AG09309 (cell line): ENCODE measurements around the gene SIL1.
"Not testable (repeated sequence)": the region's sequence is repeated elsewhere in the genome, so short reads cannot be mapped to it uniquely, and the experiment has no call there.

Experiments
- DNase-seq: peaks from one replicate; pipeline ENCODE4 v3.0.0-alpha.2; 2010; ENCODE audit warnings: low read depth
- H3K4me3 ChIP-seq: 2 replicates; pipeline ENCODE4 v1.5.1; 2011; ENCODE audit warnings: mild to moderate bottlenecking, low read depth, low read length, moderate library complexity; ENCODE audit not compliant: control insufficient read depth
- TF ChIP-seq, protein P1 (sequence below): IDR thresholded peaks from 2 replicates; pipeline ENCODE4 v1.5.1; 2011; ENCODE audit warnings: mild to moderate bottlenecking, low read depth, low read length, inconsistent platforms; ENCODE audit not compliant: insufficient read depth, control insufficient read depth; ENCODE audit errors: missing control alignments

The SIL1 gene

DNA sequence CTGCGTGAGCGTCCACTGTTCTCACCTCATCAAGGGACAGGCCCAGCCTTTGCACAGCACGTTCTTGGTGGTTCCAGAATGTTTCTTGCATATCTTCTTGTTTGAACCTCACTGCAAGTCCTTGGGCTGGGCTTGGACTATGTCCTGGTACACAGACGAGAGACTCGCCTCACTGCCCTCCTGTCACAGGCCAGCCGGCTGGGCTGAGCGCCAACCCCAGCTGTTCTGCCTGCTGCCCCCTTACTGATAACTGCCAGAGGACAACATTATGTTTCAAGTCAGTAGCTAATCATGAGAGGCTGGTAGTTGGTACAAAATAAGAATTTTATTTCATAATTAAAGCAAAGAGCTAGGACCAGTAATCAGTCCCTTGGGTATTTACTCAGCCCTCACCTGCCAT, 270.2 kb downstream of the SIL1 start:
- H3K4me3 ChIP-seq, result no peak overlapping the region
- TF ChIP-seq, protein P1, sequence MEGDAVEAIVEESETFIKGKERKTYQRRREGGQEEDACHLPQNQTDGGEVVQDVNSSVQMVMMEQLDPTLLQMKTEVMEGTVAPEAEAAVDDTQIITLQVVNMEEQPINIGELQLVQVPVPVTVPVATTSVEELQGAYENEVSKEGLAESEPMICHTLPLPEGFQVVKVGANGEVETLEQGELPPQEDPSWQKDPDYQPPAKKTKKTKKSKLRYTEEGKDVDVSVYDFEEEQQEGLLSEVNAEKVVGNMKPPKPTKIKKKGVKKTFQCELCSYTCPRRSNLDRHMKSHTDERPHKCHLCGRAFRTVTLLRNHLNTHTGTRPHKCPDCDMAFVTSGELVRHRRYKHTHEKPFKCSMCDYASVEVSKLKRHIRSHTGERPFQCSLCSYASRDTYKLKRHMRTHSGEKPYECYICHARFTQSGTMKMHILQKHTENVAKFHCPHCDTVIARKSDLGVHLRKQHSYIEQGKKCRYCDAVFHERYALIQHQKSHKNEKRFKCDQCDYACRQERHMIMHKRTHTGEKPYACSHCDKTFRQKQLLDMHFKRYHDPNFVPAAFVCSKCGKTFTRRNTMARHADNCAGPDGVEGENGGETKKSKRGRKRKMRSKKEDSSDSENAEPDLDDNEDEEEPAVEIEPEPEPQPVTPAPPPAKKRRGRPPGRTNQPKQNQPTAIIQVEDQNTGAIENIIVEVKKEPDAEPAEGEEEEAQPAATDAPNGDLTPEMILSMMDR, result no peak
- DNase-seq, result no peak

DNA sequence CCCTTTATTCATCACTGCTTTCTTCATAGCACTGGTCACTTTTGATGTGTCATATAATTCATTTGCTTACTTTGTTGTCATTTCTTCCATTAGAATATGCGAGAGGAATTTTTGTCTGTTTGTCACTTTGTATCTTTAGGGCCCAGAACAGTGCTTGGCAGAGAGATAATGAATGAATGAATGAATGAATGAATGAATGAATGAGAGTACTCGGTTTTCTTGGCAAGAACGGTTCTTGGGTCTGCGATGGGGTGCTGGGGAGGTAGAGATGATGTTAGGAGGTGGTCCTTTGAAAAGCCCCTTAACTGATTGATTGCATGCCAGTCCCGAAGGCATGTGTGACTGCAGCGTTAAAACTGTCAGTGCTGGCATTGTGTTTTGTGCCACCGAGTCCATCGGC, 270.6 kb downstream of the SIL1 start:
- TF ChIP-seq, protein P1, result no peak
- H3K4me3 ChIP-seq, result no peak overlapping the region
- DNase-seq, result no peak

DNA sequence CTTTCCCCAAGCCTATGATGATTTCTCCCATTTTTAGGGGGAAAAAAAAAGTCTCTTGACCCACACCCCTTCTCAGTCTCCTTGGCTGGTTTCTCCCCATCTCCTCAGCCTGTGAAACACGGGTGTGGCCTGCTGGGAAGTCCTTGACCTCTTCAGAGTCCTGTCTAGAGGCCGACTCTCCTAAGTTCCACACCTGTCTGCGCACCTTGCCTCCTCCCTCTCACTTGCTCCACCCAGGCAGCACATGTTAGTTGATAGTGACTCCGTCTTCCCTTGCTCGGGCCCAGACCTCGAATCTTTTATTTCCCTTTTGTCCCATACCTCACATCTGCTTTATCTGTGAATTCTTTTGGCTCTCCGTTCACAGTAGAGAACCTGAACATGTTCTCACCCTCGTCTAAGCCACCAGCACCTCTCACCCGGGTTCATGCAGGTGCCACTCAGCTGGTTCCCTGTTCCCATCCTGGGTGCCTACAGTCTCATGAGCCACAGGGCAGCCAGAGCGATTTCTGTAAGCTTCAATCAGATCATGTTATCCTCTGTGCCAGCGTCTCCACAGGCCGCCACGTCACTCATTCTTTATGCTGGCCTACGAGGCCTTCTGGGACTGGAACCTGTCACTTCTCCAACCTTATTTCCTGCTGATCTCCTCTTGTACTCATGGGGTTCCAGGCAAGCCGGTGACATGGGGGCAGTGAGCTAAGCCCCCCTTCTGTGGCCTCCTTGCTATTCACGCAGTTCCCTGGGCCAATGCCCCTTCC, 271.3 kb downstream of the SIL1 start:
- TF ChIP-seq, protein P1, result no peak
- DNase-seq, result no peak
- no peak overlapping the region for H3K4me3 ChIP-seq

DNA sequence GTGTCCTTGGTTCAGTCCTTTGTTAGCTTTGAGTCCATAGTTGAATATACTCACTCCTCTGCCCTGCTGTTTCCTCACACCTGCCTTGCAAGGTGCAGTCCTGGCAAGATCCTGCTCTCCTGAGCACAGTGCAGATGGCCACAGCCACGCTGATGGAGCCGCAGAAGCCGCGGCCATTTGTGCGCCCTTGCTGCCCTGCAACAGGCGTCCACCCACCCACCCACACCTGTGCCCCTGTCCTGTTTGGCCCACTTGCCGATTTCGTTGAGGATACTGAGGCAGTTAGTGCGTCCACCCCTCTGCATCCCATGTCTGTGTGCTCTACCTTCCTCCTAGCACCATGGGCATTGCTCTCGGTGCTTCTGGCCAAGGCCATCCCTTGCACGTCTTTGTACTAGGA, 271.9 kb downstream of the SIL1 start:
- no peak for DNase-seq
- no peak overlapping the region for H3K4me3 ChIP-seq
- TF ChIP-seq, protein P1, result no peak

DNA sequence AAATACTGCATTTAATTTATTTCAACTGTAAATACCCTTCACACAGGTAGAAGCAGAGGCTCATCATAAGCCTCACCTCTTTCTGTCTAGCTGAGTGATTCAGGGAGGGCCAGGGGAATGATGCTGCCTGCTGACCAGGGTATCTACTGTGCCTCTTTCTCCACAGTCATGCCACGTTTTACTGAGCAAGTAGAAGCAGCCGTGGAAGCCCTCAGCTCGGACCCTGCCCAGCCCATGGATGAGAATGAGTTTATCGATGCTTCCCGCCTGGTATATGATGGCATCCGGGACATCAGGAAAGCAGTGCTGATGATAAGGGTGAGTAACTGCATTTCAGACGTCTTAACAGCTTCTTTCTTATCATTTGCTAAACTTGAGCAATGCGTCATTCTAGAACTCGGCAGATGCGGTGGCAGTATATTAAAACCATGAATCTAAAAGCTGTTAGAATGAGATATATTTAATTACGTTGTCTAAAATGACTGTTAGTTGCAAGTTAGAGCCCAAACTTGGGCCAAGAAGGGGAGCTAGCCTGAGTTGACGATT, 273.0 kb downstream of the SIL1 start:
- H3K4me3 ChIP-seq, result no peak overlapping the region
- DNase-seq, result no peak
- TF ChIP-seq, protein P1, result no peak

DNA sequence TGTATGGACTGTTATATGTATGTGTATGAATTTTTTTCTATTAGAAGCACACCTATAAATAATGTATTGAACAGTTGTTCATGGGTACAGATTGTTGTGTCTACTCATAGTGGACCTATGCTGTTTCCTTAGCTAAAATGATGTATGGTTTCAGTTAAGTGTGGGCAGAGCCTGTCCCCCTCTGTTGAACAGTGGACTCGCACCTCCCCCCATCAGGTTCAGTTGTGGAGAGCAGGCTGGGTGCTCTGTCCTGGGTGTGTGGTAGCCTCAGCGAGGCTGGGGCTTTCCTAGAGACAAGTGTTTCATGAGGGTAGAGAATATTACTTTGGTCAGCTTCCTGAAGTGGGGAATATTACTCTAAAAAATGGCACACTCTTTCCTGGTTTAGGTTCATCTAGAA, 275.7 kb downstream of the SIL1 start:
- TF ChIP-seq, protein P1, result no peak
- no peak for DNase-seq
- no peak overlapping the region for H3K4me3 ChIP-seq

DNA sequence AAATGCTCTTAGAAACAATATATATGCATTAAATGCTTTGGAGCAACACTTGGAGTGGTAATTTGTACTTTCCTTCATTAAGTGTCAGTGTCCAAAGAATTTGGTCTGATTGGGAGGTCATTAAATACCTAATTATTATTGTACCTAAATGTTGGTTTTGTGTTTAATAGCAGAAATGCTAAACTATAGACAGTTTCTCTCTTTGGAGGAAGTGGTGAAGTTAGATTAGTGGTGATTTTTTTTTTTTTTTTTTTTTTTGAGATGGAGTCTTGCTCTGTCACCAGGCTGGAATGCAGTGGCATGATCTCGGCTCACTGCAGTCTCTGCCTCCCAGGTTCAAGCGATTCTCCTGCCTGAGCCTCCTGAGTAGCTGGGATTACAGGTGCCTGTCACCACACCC, 276.8 kb downstream of the SIL1 start:
- H3K4me3 ChIP-seq, DNase-seq: not testable (repeated sequence)
